Pancreas (tissue), 10 donors: ENCODE measurements around the gene MAG. TPM values are rescaled to one million over a fixed set of nuclear protein-coding genes. Genes with fewer than 3 reads are reported as not detected.

Source experiments
- ATAC-seq, 4 donors: fragments of 200-7000 bp; cut with Tn5 transposase; one replicate each; pipeline versions ENCODE4 v1.8.0 to v1.9.1; 2020; ENCODE audit warnings: mild to moderate bottlenecking in 4 of 4, moderate library complexity in 4 of 4
- DNase-seq, 6 donors: peaks; one replicate each; pipeline ENCODE4 v3.0.0-alpha.2; 2020
- FAIRE-seq: peaks from 2 replicates; lab custom pipeline; 2012; peaks lifted over from hg19 to GRCh38; lab: Jason Lieb, UNC
- H3K27ac ChIP-seq, 4 donors: fragments of 200-600 bp; sonication (generic); 1 replicate in 3 of 4; 2 replicates in 1 of 4; pipeline versions ENCODE4 v1.5.0 to v1.8.0; 2020
- H3K27me3 ChIP-seq, 4 donors: fragments of 200-600 bp; one replicate each; pipeline ENCODE4 v1.8.0; 2021
- H3K36me3 ChIP-seq, 3 donors: fragments of 200-600 bp; sonication (generic) in 1 of 3; one replicate each; pipeline versions ENCODE4 v1.5.0 to v1.8.0; 2020 to 2021
- H3K4me1 ChIP-seq, 3 donors: fragments of 200-600 bp; one replicate each; pipeline ENCODE4 v1.8.0; 2021
- H3K4me3 ChIP-seq, 4 donors: fragments of 200-600 bp; sonication (generic) in 2 of 4; one replicate each; pipeline versions ENCODE4 v1.5.0 to v1.8.0; 2020 to 2021
- H3K9me3 ChIP-seq, 4 donors: fragments of 200-600 bp; one replicate each; pipeline ENCODE4 v1.8.0; 2021
- WGBS, 2 donors: extraction: QIAGEN DNeasy Blood & Tissue Kit; methylation state at CpG; one replicate each; pipeline ENCODE4 v1.1.7; 2013; 5-methylcytosine and 5-hydroxymethylcytosine counted together
- intact Hi-C, 3 donors: fragments of 100-400 bp; cut with DNase I; formaldehyde crosslinking; loops; one replicate each; pipeline versions ENCODE4 v1.11.1 to v1.14.2; 2022
- polyA plus RNA-seq, 2 donors: library from polyadenylated mRNA; stranded (reverse); fragments of 200-250 nt; gene quantifications; one replicate each; pipeline ENCODE4 v1.2.3, GENCODE V29; 2013
- total RNA-seq, 6 donors: library from RNA; stranded (reverse); fragmentation: NEBNext Ultra II Directional in 4 of 6; extraction: Animal tissue kit (Norgen Biotek cat#: 25700) in 4 of 6; gene quantifications; one replicate each; pipeline versions ENCODE4 v1.2.1 to v1.2.4, GENCODE V29; 2021 to 2023
- TF ChIP-seq, protein P1 (sequence below), 4 donors: fragments of 200-600 bp; sonication (generic) in 3 of 4; IDR thresholded peaks; one replicate each; pipeline versions ENCODE4 v1.5.0 to v1.8.0; 2021; ENCODE audit warnings: antibody characterized with exemption in 4 of 4
- donor health status: healthy with polysubstance abuse.
- donor health status: DM: no; HTN: no; CAD: no; lungs with moderate emphysema.
- donor health status: DM: no; HTN: no; CAD: no.
- donor health status: control.
- donor health status: control.
- donor health status: Bipolar disorder and iron deficiency.
- donor health status: DM: yes; HTN: yes; CAD: no.
- donor health status: DM: no; HTN: no; CAD: no.
- donor health status: DM: no; HTN: no; CAD: no.
- donor health status: DM: yes; HTN: yes; CAD: no.

The MAG gene
- total and polyA plus RNA-seq, 8 donors = 0.17 to 0.47 TPM; not detected in 6

DNA sequence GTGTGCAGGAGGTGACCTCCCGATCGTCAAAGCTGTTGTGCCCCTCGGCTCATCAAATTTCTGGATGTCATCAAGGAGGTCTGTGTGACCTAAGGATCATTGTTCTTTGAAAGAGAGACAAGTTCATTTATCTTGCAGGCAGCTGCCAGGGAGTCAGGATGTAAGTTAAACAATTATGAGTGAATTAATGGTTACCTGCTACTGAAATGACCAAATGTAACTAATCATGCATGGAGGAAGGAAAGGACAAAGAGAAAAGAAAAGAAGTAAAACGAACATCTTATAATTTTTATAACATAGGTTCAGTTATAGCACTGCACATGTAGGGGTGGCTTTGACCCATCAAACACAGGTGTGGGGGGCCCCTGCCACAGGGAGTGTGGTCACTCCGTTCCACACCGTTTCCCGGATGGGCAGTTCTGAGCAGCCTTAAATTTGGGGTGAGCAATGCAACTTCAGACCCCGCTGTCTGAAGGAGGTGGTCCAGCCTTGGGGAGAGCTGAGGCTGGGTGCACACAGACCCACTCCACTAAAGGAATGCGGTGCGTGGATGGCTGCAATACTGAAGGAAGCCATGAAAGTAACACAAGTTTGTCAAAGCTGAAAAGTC, 42.3 kb downstream of the MAG start:
- Histone ChIP-seq H3K4me1 (no peaks in the 10 kb centered on the region), H3K4me3 (no peak overlapping the region), H3K9me3 (no peaks in the 10 kb centered on the region), H3K36me3 (no peaks in the 10 kb centered on the region), H3K27me3 (no peaks in the 10 kb centered on the region), H3K27ac (no peak overlapping the region)
- no peak for ATAC-seq
- intact Hi-C loops = no loop called here
- no peak for FAIRE-seq
- TF ChIP-seq, protein P1, sequence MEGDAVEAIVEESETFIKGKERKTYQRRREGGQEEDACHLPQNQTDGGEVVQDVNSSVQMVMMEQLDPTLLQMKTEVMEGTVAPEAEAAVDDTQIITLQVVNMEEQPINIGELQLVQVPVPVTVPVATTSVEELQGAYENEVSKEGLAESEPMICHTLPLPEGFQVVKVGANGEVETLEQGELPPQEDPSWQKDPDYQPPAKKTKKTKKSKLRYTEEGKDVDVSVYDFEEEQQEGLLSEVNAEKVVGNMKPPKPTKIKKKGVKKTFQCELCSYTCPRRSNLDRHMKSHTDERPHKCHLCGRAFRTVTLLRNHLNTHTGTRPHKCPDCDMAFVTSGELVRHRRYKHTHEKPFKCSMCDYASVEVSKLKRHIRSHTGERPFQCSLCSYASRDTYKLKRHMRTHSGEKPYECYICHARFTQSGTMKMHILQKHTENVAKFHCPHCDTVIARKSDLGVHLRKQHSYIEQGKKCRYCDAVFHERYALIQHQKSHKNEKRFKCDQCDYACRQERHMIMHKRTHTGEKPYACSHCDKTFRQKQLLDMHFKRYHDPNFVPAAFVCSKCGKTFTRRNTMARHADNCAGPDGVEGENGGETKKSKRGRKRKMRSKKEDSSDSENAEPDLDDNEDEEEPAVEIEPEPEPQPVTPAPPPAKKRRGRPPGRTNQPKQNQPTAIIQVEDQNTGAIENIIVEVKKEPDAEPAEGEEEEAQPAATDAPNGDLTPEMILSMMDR (IDR thresholded peaks at IDR 0.05) = no peak
- no peak for DNase-seq
- WGBS, 2 donors = 68 to 76% methylated on average over 10 of the region's 10 CpGs

DNA sequence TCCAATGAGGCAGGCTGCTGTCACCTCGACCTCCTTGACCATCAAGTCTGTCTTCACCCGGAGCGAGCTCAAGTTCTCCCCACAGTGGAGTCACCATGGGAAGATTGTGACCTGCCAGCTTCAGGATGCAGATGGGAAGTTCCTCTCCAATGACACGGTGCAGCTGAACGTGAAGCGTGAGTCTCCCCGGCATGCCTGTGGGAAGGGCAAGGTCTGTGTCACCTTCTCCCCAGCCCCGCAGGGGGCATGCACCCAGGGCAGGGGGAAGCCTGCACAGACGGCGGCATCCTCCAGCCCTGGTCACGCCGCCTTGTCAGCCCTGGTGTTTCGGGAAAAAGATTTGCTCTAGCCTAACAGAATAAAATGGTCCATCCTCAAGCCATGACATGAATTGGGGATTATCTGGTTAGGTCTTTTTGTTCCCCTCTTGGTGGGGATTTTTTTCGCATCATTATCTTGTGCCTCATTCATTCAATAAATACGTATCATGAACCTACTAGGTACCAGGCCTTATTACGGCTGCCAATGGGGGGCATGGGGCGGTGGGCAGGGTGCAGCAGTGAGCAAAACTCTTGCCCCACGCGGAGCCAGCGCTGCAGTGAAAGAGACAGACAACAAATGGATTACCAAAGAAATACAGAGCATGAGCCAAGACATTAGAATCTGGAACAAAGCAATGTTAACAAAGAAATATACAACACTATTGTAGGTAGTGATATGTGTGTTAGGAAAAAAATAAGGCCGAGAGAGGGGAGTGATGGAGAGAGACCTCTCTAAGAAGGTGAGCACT, 44.4 kb downstream of the MAG start:
- Histone ChIP-seq H3K9me3 (no peaks in the 10 kb centered on the region), H3K4me3 (no peak overlapping the region), H3K27me3 (no peaks in the 10 kb centered on the region), H3K4me1 (no peaks in the 10 kb centered on the region), H3K27ac (no peak overlapping the region), H3K36me3 (no peaks in the 10 kb centered on the region)
- TF ChIP-seq, protein P1 (IDR thresholded peaks at IDR 0.05) = no peak
- DNase-seq = no peak
- intact Hi-C loops = no loop called here
- no peak for FAIRE-seq
- ATAC-seq = no peak
- 76 to 77% methylated on average over 21 of the region's 21 CpGs for WGBS, 2 donors

DNA sequence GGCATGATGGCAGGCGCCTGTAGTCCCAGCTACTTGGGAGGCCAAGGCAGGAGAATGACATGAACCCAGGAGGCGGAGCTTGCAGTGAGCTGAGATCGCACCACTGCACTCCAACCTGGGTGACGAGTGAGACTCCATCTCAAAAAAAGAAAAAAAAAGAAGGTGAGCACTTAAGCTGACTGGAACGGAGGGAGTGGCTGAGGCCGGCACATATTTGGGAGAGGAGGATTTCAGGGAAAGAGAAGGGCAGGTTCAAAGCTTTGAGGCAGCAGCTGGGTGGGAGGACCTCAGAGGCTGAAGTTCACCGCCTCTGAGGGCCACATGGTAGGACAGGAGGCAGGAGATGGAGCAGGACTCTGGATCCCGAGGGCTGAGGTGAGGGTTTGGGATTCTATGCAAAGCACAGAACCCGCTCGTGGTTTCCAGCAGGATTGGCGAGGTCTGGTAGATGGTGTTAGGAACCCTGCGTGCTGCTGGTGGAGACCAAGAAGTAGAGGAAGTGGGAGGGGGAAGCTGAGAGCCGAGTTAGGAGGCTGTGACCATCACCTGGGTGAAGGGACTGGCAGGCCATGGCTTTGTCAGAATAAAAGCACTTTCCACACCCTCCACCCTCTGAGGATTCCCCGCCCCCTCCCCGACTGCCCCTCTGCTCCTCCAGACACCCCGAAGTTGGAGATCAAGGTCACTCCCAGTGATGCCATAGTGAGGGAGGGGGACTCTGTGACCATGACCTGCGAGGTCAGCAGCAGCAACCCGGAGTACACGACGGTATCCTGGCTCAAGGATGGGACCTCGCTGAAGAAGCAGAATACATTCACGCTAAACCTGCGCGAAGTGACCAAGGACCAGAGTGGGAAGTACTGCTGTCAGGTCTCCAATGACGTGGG, 45.4 kb downstream of the MAG start:
- ATAC-seq (no peak), DNase-seq (no peak), FAIRE-seq (no peak)
- TF ChIP-seq, protein P1 (IDR thresholded peaks at IDR 0.05) = no peak
- 63 to 76% methylated on average over 24 to 25 of the region's 25 CpGs for WGBS, 2 donors
- Histone ChIP-seq H3K9me3 (no peaks in the 10 kb centered on the region), H3K27ac (no peak overlapping the region), H3K27me3 (no peaks in the 10 kb centered on the region), H3K36me3 (no peaks in the 10 kb centered on the region), H3K4me3 (no peak overlapping the region), H3K4me1 (no peaks in the 10 kb centered on the region)
- intact Hi-C loops = no loop called here

DNA sequence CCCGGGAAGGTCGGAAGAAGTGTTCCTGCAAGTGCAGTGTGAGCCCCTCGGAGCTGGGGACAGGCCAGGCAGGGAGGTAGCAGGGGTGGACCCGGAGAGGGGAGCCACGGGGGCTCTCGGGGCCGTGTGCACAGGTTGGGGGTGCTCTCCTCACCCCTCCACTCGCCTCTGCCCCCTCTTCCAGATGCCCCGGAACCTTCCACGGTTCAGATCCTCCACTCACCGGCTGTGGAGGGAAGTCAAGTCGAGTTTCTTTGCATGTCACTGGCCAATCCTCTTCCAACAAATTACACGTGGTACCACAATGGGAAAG, 46.0 kb downstream of the MAG start:
- intact Hi-C loops = no loop called here
- no peak for ATAC-seq
- TF ChIP-seq, protein P1 (IDR thresholded peaks at IDR 0.05) = no peak
- no peaks in the 10 kb centered on the region for H3K9me3 ChIP-seq
- H3K4me1 ChIP-seq = no peaks in the 10 kb centered on the region
- no peak overlapping the region for H3K4me3 ChIP-seq
- H3K36me3 ChIP-seq = no peaks in the 10 kb centered on the region
- no peak overlapping the region for H3K27ac ChIP-seq
- no peak for DNase-seq
- no peak for FAIRE-seq
- H3K27me3 ChIP-seq = no peaks in the 10 kb centered on the region
- WGBS, 2 donors = 69 to 77% methylated on average over 13 of the region's 13 CpGs
